Measurements from ENCODE around the gene CPEB1.
"Not testable (repeated sequence)": the region's sequence is repeated elsewhere in the genome, so short reads cannot be mapped to it uniquely, and the experiment has no call there.

The CPEB1 gene

GRCh38 chr15:82504074-82504473 is 143.1 kb downstream of the CPEB1 start:
- DNase-seq, result not testable (repeated sequence)

DNA sequence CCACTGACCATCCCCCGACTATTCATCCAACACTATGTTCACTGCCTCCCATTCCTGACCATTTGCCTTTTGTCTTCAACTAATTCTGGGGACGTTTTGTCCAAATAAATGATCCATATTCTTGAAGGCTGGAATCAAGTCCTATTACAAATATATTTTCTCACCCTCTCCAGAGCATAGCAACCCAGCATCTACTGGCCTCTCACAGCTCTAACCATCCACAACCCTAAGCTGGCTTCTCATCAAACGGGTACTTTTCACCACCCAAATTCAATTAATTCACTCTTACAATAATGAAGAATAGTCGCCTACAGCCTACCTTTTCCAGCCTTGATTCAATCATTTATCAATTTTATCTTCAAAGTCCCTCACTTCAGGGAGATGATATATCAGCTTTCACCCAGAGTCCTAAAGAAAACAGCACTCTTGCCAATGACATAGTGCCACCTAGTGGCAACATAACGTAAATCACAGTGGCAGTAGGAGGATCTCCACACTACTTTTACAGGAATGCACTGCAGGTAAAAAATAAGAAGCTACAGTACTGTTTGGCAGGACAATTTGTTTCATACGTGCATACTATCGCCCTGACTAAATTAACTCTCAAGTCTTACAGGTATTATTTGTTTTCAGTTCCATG is 144.3 kb downstream of the CPEB1 start:
- not testable (repeated sequence) for DNase-seq

DNA sequence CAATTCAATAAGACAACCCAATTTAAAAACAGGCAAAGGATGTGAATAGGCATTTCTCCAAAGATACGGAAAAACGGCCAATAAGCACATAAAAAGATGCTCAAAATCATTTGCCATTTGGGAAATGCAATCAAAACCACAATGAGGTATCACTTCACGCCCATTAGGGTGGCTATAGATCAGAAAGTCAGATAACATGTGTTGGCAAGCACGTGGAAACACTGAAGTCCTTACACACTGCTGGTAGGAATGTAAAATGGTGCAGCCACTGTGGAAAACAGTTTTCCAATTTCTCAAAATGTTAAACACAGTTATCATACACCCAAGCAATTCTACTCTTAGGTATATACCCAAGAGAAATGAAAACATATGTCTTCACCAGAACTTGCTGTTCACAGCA is 146.4 kb downstream of the CPEB1 start:
- DNase-seq, result not testable (repeated sequence)

DNA sequence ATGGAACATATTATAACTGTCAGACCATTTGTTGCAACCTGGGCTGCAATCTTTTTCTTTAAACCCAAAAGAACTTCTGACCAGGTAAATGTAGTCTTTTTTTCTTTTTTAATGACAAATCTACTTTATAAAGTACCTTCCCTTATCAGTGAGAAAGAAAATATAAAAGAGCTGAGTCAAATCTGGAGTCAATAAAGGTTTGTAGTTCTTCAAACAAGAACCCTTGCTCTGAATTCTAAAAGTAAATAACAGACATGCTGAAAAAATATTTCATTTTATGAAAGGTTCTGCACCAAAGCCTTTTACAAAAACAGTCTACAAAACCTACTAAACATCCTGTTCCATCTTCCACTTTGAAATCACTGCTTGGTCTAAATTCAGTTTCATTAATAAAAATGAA is 149.2 kb downstream of the CPEB1 start:
- not testable (repeated sequence) for DNase-seq
